Measurements from ENCODE around the gene S100A12.

Gene S100A12

GRCh38 chr1:153366261-153366660, 9.2 kb downstream of the S100A12 start:
- Mint-ChIP-seq H3K4me1 (no peaks in the 10 kb centered on the region), H3K36me3 (ENCODE audit: low read depth) (no peaks in the 10 kb centered on the region), H3K9me3 (no peaks in the 10 kb centered on the region), H3K27me3 (ENCODE audit: low read depth) (peaks cover 11% of the 10 kb centered on the region), H3K27ac (no peak overlapping the region), H3K4me3 (no peak overlapping the region)
- TF ChIP-seq, protein P1, sequence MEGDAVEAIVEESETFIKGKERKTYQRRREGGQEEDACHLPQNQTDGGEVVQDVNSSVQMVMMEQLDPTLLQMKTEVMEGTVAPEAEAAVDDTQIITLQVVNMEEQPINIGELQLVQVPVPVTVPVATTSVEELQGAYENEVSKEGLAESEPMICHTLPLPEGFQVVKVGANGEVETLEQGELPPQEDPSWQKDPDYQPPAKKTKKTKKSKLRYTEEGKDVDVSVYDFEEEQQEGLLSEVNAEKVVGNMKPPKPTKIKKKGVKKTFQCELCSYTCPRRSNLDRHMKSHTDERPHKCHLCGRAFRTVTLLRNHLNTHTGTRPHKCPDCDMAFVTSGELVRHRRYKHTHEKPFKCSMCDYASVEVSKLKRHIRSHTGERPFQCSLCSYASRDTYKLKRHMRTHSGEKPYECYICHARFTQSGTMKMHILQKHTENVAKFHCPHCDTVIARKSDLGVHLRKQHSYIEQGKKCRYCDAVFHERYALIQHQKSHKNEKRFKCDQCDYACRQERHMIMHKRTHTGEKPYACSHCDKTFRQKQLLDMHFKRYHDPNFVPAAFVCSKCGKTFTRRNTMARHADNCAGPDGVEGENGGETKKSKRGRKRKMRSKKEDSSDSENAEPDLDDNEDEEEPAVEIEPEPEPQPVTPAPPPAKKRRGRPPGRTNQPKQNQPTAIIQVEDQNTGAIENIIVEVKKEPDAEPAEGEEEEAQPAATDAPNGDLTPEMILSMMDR (IDR thresholded peaks at IDR 0.05; ENCODE audit: unreplicated experiment in 3 of 3): no peak

DNA sequence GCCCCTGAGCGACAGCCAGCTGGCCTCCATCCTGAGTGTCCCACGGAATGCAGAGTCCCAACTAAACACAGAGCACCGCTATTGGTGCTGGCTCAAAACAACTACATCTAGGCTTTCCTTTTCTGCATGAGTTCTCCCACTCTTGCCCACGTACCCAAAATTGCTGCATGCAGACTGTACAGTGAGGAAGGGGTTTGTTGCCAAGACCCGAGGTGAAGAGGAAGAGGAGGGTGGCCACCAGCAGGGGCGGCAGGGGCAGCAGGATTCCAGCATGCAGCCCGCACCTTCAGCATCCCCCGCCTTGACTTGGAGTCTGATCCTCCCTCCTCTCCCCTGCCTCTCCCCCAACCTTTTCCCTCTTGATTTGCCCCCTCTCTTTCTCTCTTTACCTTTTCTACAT, 9.7 kb downstream of the S100A12 start:
- peaks cover 8% of the 10 kb centered on the region for H3K27me3 Mint-ChIP-seq (ENCODE audit: low read depth)
- no peaks in the 10 kb centered on the region for H3K36me3 Mint-ChIP-seq (ENCODE audit: low read depth)
- H3K4me1 Mint-ChIP-seq: no peaks in the 10 kb centered on the region
- TF ChIP-seq, protein P1 (IDR thresholded peaks at IDR 0.05; ENCODE audit: unreplicated experiment in 3 of 3): no peak
- no peaks in the 10 kb centered on the region for H3K9me3 Mint-ChIP-seq
- H3K27ac Mint-ChIP-seq: no peak overlapping the region
- H3K4me3 Mint-ChIP-seq: no peak overlapping the region

DNA sequence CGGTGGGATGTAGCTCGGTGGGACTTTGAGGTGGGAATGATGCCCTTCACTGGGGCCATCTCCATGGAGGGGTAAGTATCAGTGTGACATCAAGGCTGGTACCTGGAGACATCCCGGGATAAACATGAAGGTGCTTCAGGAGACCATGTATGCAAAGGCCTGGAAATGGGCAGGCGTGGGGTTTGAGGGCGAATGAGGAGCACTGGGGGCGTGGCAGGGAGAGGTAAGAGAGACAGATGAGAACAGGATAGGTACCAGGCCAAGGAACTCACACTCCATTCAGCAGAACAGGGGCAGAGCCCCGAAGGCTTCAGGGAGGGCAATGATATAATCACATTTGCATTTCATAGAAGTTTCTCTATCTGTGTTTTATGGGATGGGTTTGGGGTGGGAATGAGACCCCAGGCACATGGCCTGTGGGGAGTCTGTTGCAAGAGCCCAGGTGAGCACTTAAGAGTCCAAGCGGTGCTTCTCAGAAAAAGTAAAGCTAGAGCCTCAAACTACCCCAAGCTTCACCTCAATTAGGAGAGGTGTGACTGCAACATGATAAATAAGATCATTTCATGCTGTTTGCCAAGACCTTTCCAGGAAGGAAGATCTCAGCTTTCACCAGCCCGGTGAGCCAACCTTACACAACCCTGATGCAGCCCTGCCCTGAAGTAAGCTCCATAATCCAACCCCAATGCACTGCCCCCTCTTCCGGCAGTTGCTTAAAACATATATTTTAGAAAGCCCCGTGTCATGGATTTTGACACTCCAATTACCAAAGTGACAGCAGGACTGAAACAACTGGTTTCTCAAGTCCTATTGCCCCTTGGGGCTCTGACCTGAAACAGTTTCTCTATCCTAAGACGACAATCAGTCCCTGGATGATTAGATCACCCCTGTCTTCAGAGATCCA, 10.4 kb downstream of the S100A12 start:
- Mint-ChIP-seq H3K4me1 (no peaks in the 10 kb centered on the region), H3K4me3 (no peak overlapping the region), H3K9me3 (no peaks in the 10 kb centered on the region), H3K27ac (no peak overlapping the region), H3K36me3 (ENCODE audit: low read depth) (no peaks in the 10 kb centered on the region), H3K27me3 (ENCODE audit: low read depth) (peaks cover 8% of the 10 kb centered on the region)
- TF ChIP-seq, protein P1 (IDR thresholded peaks at IDR 0.05; ENCODE audit: unreplicated experiment in 3 of 3): no peak

DNA sequence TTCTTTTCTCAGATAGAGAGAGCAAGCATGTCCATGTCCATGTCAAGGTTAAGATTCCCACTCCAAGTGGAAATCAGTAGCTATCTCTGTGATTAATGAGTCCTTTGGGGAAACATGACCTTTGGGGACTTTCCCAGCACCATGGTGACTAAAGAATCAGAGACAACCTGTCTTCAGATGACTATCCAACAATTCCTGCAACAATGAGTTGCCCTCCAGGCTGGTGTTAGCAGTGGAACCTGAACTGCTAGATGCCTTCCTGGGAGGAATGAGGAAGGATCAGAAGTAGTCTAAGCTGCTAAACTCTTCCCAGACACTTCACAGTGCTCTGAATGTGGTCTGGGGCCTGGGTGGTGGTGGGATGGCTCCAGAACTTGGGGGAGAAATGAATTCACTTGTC, 11.3 kb downstream of the S100A12 start:
- Mint-ChIP-seq H3K27ac (no peak overlapping the region), H3K27me3 (ENCODE audit: low read depth) (peaks cover 8% of the 10 kb centered on the region), H3K9me3 (no peaks in the 10 kb centered on the region), H3K4me3 (no peak overlapping the region), H3K4me1 (no peaks in the 10 kb centered on the region), H3K36me3 (ENCODE audit: low read depth) (no peaks in the 10 kb centered on the region)
- TF ChIP-seq, protein P1 (IDR thresholded peaks at IDR 0.05; ENCODE audit: unreplicated experiment in 3 of 3): no peak

DNA sequence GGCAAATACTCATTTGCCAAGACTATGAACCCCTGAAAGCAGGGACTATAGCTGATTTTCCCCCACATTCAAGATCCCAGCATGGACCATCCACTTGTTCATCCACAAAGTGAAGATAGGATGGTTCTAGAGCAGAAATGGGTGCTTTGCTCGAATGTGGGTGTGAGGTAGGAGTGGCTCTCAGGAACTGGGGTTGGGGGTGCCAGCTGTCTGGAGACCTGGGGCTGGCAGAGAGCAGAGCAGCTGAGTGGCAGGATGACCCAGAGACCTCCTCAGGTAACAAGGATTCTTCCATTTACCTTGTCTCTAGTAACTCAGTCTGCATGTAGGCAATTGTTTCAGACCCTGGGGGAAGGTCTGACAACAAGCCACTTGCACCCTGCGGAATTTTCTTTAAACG, 11.8 kb downstream of the S100A12 start:
- TF ChIP-seq, protein P1 (IDR thresholded peaks at IDR 0.05; ENCODE audit: unreplicated experiment in 3 of 3): no peak
- no peak overlapping the region for H3K4me3 Mint-ChIP-seq
- H3K36me3 Mint-ChIP-seq (ENCODE audit: low read depth): no peaks in the 10 kb centered on the region
- H3K27me3 Mint-ChIP-seq (ENCODE audit: low read depth): peaks cover 12% of the 10 kb centered on the region
- H3K27ac Mint-ChIP-seq: no peak overlapping the region
- H3K4me1 Mint-ChIP-seq: no peaks in the 10 kb centered on the region
- H3K9me3 Mint-ChIP-seq: no peaks in the 10 kb centered on the region

All from nephron (organoid).